H9 (cell line): ENCODE results near the gene EXOC2. TPM values are rescaled to one million over a fixed set of nuclear protein-coding genes. Genes with fewer than 3 reads are reported as not detected.

Source experiments
- DNase-seq: peaks from one replicate; pipeline ENCODE4 v3.0.0-alpha.2; 2017
- H2AFZ ChIP-seq: one replicate; pipeline ENCODE4 v1.6.1; 2013; ENCODE audit warnings: mild to moderate bottlenecking, low read length, control low read depth, moderate library complexity
- H2AK5ac ChIP-seq: 2 replicates; pipeline ENCODE4 v1.6.1; 2013; ENCODE audit warnings: low read length, control low read depth, mixed read lengths; ENCODE audit not compliant: insufficient read length
- H2BK120ac ChIP-seq: one replicate; pipeline ENCODE4 v1.6.1; 2013; ENCODE audit warnings: low read depth, mild to moderate bottlenecking, low read length, control low read depth, inconsistent platforms; ENCODE audit not compliant: poor library complexity, severe bottlenecking
- H2BK12ac ChIP-seq: 2 replicates; pipeline ENCODE4 v1.6.1; 2013; ENCODE audit warnings: low read length, control low read depth, mixed read lengths, low read depth; ENCODE audit not compliant: insufficient read length
- H2BK15ac ChIP-seq: 2 replicates; pipeline ENCODE4 v1.6.1; 2013; ENCODE audit warnings: low read depth, low read length, control low read depth
- H2BK20ac ChIP-seq: one replicate; pipeline ENCODE4 v1.6.1; 2013; ENCODE audit warnings: low read depth, mild to moderate bottlenecking, low read length, control low read depth, inconsistent platforms; ENCODE audit not compliant: poor library complexity, severe bottlenecking
- H2BK5ac ChIP-seq: 2 replicates; pipeline ENCODE4 v1.6.1; 2013; ENCODE audit warnings: low read length, control low read depth, mixed read lengths; ENCODE audit not compliant: insufficient read length
- H3K14ac ChIP-seq: 2 replicates; pipeline ENCODE4 v1.6.1; 2013; ENCODE audit warnings: low read length, control low read depth; ENCODE audit not compliant: insufficient read depth
- H3K18ac ChIP-seq: 2 replicates; pipeline ENCODE4 v1.6.1; 2013; ENCODE audit warnings: low read depth, mild to moderate bottlenecking, mixed read lengths, low read length, control low read depth; ENCODE audit not compliant: insufficient read length
- H3K23ac ChIP-seq: 2 replicates; pipeline ENCODE4 v1.6.1; 2013; ENCODE audit warnings: low read length, control low read depth, mixed read lengths, low read depth; ENCODE audit not compliant: insufficient read length
- H3K23me2 ChIP-seq: 2 replicates; pipeline ENCODE4 v1.6.1; 2013; ENCODE audit warnings: low read depth, mild to moderate bottlenecking, mixed read lengths, low read length, control low read depth; ENCODE audit not compliant: insufficient read length, poor library complexity, severe bottlenecking
- H3K27ac ChIP-seq: 2 replicates; pipeline ENCODE4 v1.5.1; 2013; ENCODE audit warnings: low read length, control low read depth, mixed read lengths, low read depth; ENCODE audit not compliant: insufficient read length
- H3K27me3 ChIP-seq: 2 replicates; pipeline ENCODE4 v1.6.1; 2013; ENCODE audit warnings: low read length, control low read depth, inconsistent platforms; ENCODE audit not compliant: insufficient read depth
- H3K4ac ChIP-seq: 2 replicates; pipeline ENCODE4 v1.6.1; 2013; ENCODE audit warnings: low read depth, mild to moderate bottlenecking, control low read depth, inconsistent platforms, low read length, moderate library complexity
- H3K4me1 ChIP-seq: 2 replicates; pipeline ENCODE4 v1.6.1; 2013; ENCODE audit warnings: low read length, control low read depth, inconsistent platforms; ENCODE audit not compliant: insufficient read depth
- H3K4me2 ChIP-seq: 2 replicates; pipeline ENCODE4 v1.6.1; 2013; ENCODE audit warnings: low read length, control low read depth, mixed read lengths; ENCODE audit not compliant: insufficient read length, insufficient read depth
- H3K56ac ChIP-seq: 2 replicates; pipeline ENCODE4 v1.6.1; 2013; ENCODE audit warnings: low read depth, mild to moderate bottlenecking, mixed read lengths, low read length, control low read depth; ENCODE audit not compliant: insufficient read length
- H3K79me1 ChIP-seq: 2 replicates; pipeline ENCODE4 v1.6.1; 2013; ENCODE audit warnings: low read depth, mild to moderate bottlenecking, moderate library complexity, low read length, control low read depth, inconsistent platforms; ENCODE audit not compliant: insufficient read depth, poor library complexity, severe bottlenecking
- H3K79me2 ChIP-seq: 2 replicates; pipeline ENCODE4 v1.6.1; 2013; ENCODE audit warnings: low read length, control low read depth, inconsistent platforms; ENCODE audit not compliant: insufficient read depth
- H3K9ac ChIP-seq: 2 replicates; pipeline ENCODE4 v1.6.1; 2013; ENCODE audit warnings: low read length, control low read depth, mixed read lengths; ENCODE audit not compliant: insufficient read length; ENCODE audit errors: extremely low read depth
- H3K9me3 ChIP-seq: one replicate; pipeline ENCODE4 v1.6.1; 2013; ENCODE audit warnings: low read depth, low read length, inconsistent platforms; ENCODE audit not compliant: control insufficient read depth
- H3T11ph ChIP-seq: one replicate; pipeline ENCODE4 v1.6.1; 2013; ENCODE audit warnings: mild to moderate bottlenecking, low read length, control low read depth, inconsistent platforms
- H4K20me1 ChIP-seq: one replicate; pipeline ENCODE4 v1.6.1; 2013; ENCODE audit not compliant: control insufficient read depth, insufficient read length, insufficient read depth
- H4K5ac ChIP-seq: 2 replicates; pipeline ENCODE4 v1.6.1; 2013; ENCODE audit warnings: low read depth, mild to moderate bottlenecking, mixed read lengths, low read length, control low read depth; ENCODE audit not compliant: insufficient read length
- H4K8ac ChIP-seq: replicated peaks from 2 replicates; pipeline ENCODE4 v1.6.1; 2013; ENCODE audit warnings: low read length, control low read depth, mixed read lengths, low read depth; ENCODE audit not compliant: insufficient read length
- H4K91ac ChIP-seq: 2 replicates; pipeline ENCODE4 v1.6.1; 2013; ENCODE audit warnings: low read depth, mild to moderate bottlenecking, moderate library complexity, mixed read lengths, low read length, control low read depth; ENCODE audit not compliant: insufficient read length
- H3K27ac Mint-ChIP-seq, 3 experiments: 2 replicates in 2 of 3; 3 replicates in 1 of 3; pipeline ENCODE4 v1.8.0; 2020 to 2021; ENCODE audit warnings: mixed read lengths in 3 of 3, mild to moderate bottlenecking in 1 of 3, moderate library complexity in 1 of 3
- H3K27me3 Mint-ChIP-seq: 2 replicates; pipeline ENCODE4 v1.8.0; 2021; ENCODE audit warnings: low read depth, mild to moderate bottlenecking, moderate library complexity, mixed read lengths
- H3K36me3 Mint-ChIP-seq, 3 experiments: 2 replicates in 2 of 3; 3 replicates in 1 of 3; pipeline ENCODE4 v1.8.0; 2020 to 2021; ENCODE audit warnings: low read depth in 3 of 3, mixed read lengths in 3 of 3; ENCODE audit not compliant: insufficient read depth in 1 of 3
- H3K4me1 Mint-ChIP-seq, 2 experiments: 2 replicates each; pipeline ENCODE4 v1.8.0; 2020; ENCODE audit warnings: mixed read lengths in 2 of 2
- H3K4me3 Mint-ChIP-seq, 2 experiments: 2 replicates in 1 of 2; 3 replicates in 1 of 2; pipeline ENCODE4 v1.8.0; 2020 to 2021; ENCODE audit warnings: mild to moderate bottlenecking in 2 of 2, mixed read lengths in 2 of 2, moderate library complexity in 1 of 2
- H3K9me3 Mint-ChIP-seq, 2 experiments: 2 replicates in 1 of 2; 3 replicates in 1 of 2; pipeline ENCODE4 v1.8.0; 2020; ENCODE audit warnings: mild to moderate bottlenecking in 2 of 2, mixed read lengths in 2 of 2, moderate library complexity in 1 of 2
- WGBS: extraction: QIAGEN DNeasy Blood & Tissue Kit; methylation state at CpG from one replicate; pipeline ENCODE4 v1.1.7; 2013; ENCODE audit warnings: missing lambda C conversion rate, low lambda C conversion rate, mixed read lengths; ENCODE audit not compliant: insufficient read length; ENCODE audit errors: extremely low coverage; 5-methylcytosine and 5-hydroxymethylcytosine counted together
- total RNA-seq: library from RNA; stranded (reverse); gene quantifications from 2 replicates; pipeline ENCODE4 v1.2.1, GENCODE V29; 2021
- TF ChIP-seq, protein P1 (sequence below): fragments of 200-600 bp; sonication (generic); conservative IDR thresholded peaks from 3 replicates; pipeline ENCODE4 v1.8.0; 2021; ENCODE audit warnings: antibody characterized with exemption, mild to moderate bottlenecking

The EXOC2 gene
- total RNA-seq, 1 experiment from 2014 or later = 29.9 TPM

DNA sequence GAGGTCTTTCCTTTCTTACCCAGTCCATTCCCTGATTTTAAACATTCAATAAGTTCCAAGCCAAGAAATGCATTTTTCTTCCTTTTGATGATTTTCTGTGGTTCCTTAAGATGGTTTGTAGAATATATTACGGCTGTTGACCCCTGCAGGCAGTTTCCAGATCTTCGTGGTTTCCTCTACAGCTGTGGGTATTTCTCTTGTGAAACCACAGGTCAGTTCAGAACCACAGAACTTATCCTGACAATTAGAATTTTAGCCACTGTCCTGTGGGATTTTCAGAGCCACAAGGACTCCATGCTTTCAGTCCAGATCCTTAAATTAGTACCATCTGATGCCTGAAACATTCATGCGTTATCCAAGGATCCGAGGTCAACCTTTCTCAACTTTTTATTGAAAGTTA is 29.7 kb upstream of the EXOC2 start:
- no peaks in the 10 kb centered on the region for H3K79me1 ChIP-seq
- no peak overlapping the region for H2BK12ac ChIP-seq
- H3K79me2 ChIP-seq = no peaks in the 10 kb centered on the region
- no peak overlapping the region for H4K5ac ChIP-seq
- no peaks in the 10 kb centered on the region for H3K23me2 ChIP-seq
- WGBS = no CpG with 5 or more reads among the region's 4 CpGs
- H2AFZ ChIP-seq = no peak overlapping the region
- Mint-ChIP-seq H3K27ac (no peak overlapping the region), H3K4me3 (no peak overlapping the region), H3K9me3 (no peaks in the 10 kb centered on the region; a peak in 1 of 5 replicates), H3K4me1 (peaks cover 0 to 8% of the 10 kb centered on the region in 2 experiments; a peak in 2 of 4 replicates), H3K27me3 (peaks cover 8% of the 10 kb centered on the region), H3K36me3 (no peaks in the 10 kb centered on the region)
- H2AK5ac ChIP-seq = no peak overlapping the region
- H2BK20ac ChIP-seq = no peak overlapping the region
- H3K4ac ChIP-seq = no peak overlapping the region
- no peak overlapping the region for H3K23ac ChIP-seq
- H2BK120ac ChIP-seq = no peak overlapping the region
- H2BK5ac ChIP-seq = no peak overlapping the region
- no peak overlapping the region for H3K56ac ChIP-seq
- no peak overlapping the region for H3T11ph ChIP-seq
- H3K27me3 ChIP-seq = no peaks in the 10 kb centered on the region
- H3K14ac ChIP-seq = no peak overlapping the region
- H4K91ac ChIP-seq = no peak overlapping the region
- H3K4me2 ChIP-seq = no peak overlapping the region
- DNase-seq = no peak
- H3K18ac ChIP-seq = no peak overlapping the region
- no peak overlapping the region for H4K8ac ChIP-seq
- no peaks in the 10 kb centered on the region for H4K20me1 ChIP-seq
- no peak overlapping the region for H3K9ac ChIP-seq
- TF ChIP-seq, protein P1, sequence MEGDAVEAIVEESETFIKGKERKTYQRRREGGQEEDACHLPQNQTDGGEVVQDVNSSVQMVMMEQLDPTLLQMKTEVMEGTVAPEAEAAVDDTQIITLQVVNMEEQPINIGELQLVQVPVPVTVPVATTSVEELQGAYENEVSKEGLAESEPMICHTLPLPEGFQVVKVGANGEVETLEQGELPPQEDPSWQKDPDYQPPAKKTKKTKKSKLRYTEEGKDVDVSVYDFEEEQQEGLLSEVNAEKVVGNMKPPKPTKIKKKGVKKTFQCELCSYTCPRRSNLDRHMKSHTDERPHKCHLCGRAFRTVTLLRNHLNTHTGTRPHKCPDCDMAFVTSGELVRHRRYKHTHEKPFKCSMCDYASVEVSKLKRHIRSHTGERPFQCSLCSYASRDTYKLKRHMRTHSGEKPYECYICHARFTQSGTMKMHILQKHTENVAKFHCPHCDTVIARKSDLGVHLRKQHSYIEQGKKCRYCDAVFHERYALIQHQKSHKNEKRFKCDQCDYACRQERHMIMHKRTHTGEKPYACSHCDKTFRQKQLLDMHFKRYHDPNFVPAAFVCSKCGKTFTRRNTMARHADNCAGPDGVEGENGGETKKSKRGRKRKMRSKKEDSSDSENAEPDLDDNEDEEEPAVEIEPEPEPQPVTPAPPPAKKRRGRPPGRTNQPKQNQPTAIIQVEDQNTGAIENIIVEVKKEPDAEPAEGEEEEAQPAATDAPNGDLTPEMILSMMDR = no peak
- no peak overlapping the region for H3K27ac ChIP-seq
- no peak overlapping the region for H2BK15ac ChIP-seq
- no peaks in the 10 kb centered on the region for H3K4me1 ChIP-seq
- no peaks in the 10 kb centered on the region for H3K9me3 ChIP-seq
